GM19238 (cell line): Measurements from ENCODE around the gene PGF.

ENCODE experiments used
- DNase-seq: peaks from one replicate; pipeline ENCODE4 v3.0.0; 2011; ENCODE audit warnings: low spot score; ENCODE audit not compliant: insufficient read length

PGF gene

DNA sequence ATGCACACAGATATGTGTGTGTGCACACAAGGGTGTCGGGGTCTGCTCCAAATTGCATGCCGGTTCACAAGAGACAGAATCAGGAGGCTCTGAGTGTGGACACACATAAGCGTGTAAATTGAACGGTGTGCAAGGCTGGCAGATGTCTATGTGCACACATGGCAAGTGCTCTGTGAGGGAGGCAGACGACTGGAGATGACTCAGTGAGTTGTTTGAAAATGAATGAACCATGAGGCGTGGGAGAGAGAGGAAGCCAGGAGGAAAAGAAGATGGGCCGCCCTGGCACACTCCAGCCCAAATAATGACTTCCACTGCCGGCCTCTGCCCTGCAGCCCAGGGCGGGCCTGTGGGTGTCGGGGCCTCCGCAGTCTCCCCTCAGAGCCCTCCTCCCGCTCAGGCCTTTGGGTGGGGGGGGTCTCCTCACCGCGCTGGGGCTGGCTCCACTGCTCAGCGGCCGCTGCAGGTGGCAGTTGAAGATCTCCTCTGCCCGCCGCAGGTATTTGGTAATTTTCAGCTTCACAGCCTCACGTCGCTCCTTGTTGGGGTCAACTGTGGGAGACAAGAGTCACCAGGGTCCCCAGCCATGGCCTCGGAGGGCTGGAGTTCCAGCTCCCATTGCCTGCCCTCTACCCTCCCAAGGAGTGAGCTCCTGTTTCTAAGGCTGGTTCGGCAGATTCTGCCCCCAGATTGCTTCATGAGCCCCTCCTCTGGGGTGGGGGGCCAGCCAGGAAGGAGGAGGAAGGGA, 35.8 kb downstream of the PGF start:
- DNase-seq = no peak

DNA sequence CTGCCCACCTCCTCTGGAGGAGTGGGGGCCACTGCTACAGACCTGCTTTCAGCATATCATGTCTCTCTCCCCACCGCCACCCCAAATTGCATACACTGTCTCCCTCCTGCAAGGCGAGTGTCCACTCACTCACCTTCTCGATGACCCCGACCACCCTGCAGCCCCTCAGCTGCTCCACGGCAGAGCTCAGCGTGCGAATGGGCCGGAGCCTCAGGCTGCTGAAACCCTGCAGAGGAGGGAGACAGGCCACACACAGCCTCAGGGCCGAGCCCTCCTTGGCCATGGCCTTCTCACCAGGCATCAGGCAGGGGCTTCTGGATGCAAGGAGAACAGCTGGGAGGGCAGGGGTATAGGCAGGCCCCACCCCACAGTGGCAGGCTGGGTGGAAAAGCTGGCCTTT, 37.0 kb downstream of the PGF start:
- DNase-seq = no peak

DNA sequence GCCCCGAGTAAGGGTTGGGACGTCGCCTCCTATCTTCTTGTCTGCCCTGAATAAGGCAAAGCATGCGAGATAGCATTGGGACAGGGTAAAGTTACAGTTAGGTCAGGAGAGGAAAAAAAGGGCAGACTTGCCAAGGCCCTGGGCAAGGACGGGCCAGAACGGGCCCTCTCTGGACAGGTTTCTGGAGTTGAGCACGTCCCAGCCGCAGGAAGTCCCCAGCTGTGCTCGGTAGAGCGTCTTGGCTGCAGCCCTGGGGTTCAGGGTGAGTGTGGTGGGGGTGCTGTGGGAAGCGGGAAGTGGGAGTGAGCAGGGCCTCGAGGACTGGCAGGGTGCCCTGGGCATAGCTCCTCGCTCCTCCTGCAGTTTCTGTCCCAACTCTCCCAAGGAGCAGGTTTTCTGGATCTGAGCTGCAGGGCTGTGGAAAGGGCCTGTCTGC, 37.7 kb downstream of the PGF start:
- DNase-seq = no peak

DNA sequence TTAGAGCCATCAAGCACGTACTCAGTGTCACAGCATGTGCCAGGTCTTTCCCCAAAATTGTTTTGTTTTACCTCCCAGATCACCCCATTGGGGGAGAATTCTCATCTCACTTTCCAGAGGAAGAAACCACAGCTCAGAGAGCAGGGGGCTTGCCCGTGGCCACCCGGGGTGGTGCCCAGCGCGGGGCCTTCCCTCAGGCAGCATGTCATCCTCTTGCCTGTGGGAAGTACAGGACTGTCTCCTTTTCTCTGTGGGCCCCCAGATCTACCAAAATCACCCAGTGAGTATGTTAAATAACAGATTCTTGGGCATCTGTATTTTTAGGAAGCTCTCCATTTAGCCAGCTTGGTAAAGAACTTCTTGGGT, 38.2 kb downstream of the PGF start:
- DNase-seq = no peak

DNA sequence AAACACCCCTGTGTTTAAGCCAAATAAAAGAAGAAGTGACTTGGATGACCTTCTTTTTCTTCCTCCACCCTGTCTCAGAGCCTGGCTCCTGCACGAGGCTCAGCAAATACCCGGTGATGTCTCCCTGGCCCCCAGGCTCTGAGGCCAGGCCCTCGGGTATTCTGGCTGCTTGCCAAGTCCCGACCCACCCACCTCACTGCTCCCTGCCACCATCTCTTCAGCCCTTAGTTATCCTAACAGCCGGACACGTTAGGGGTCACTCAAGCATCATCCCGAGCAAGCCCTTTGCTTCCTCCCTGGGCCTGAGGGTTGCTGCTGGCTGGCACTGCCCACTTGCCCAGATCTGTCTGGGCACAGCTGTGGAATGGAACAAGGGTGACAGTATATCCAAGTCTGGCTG, 39.6 kb downstream of the PGF start:
- DNase-seq = no peak

DNA sequence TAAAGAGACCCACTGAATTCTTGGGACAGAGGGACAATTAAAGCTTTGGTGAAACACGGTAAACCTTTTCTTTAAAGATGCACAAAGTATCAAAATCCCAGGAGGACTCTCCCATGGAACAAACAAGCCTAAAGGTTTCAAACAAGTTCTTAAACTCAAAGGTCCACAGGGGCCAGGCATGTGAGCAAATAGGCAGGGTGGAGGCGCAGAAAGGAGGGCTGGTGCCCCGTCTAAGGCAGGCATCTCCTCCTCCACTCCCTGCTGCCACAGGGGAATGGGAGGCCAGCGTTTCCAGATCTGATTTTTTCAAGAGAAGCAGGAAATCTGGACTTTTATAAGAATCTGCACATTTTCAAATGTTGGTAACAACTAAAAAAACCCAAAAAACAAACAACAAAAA, 40.0 kb downstream of the PGF start:
- DNase-seq = no peak

DNA sequence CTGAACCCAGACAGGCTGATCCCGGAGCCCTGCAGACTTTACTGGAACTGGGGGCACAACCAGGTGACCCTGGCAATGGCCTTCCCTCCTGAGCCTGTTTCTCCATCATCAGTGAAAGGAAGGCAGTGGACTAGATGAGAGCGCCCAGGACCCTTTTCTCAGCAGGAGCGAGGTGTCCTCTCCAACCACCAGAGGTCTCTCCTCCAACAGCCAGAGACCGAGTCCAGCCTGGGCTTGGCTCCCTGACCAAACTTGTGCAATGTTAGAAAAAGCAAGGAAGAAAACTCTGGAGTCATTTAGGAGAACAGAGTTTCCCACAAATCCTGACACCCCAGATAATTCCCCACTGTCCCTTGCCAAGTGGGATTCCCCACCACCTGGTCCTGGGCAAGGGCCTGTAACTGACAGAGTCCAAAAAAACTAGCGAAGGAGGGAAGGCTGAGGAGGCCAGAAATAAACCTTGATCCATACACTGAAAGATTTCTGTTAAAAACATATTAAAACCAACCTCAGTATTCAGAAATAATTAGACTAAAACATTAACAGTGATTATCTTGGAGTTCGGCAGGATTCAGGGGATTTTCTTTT, 41.3 kb downstream of the PGF start:
- no peak for DNase-seq

DNA sequence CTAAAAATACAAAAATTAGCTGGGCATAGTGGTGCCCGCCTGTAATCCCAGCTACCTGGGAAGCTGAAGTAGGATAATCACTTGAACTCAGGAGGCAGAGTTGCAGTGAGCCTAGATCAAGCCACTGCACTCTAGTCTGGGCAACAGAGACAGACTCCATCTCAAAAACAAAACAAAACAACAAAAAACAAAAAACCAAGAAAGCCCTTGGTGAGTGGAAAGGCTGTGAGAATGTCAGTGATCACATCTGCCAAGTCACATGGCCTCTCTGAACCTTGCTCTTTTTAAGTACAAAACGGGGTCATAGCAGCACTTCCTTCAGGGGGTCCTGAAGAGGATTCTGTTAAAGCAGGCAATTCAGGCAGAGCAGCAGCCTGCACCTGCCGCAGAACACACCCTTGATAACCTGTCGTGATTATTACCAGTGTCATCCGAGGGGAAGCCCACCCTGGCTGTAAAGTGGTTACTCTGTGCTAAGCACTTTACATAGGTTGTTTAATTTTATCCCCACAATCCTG, 41.9 kb downstream of the PGF start:
- no peak for DNase-seq

DNA sequence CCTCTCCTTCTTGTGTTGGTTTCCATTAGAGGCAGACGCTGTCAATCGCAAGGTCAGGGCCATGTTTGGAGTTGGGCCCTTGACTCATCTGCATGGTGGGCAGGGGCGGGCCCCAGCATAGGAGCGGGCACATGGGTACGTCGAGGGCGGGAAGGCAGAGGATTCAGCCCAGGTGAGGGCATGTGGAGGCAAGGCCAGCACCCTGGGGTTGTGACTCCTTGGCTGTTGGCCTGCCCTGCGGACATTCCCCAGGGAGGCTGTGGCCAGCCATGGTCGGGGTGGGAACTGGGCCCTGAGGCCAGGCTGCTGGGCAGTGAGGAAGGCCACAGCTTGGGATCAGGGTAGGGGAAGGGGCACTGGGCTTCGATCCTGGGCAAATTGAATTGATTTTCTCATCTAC, 42.6 kb downstream of the PGF start:
- DNase-seq = no peak

DNA sequence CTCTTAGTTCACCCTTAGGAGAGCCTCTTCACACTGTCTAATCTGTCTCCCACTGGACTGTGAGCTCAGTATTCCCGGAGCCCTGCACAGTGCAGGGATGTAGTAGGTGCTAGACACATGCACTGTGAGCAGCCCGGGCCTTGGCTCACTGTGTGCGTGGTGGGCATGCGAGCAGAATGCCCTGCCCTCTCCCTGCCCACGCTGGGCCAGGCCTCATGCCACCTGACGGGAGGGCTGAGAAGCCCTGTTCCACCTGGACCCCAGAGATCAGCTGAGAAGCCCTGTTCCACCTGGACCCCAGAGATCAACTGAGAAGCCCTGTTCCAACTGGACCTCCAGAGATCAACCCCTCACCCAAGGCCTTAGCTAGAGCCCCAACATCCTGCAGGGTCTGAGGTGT, 43.3 kb downstream of the PGF start:
- no peak for DNase-seq

DNA sequence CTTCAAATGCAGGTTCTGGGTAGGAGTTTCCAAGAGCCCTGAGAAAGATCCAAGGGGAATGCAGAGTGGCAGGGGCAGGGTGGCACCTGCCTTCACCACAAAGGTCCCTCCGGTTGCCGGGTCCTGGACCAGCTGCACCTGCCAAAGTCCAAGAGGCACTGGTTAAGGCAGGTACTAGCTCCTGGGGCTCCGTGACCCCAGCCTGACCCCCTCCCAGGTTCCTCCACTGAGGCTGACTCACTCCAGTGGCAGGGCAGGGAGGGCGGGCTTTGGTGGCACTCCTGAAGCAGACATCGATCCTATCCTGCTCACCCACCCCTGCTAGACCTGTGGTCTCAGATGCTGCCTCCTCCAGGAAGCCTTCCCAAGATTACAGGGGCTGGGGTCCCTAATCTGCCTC, 43.7 kb downstream of the PGF start:
- DNase-seq = no peak

DNA sequence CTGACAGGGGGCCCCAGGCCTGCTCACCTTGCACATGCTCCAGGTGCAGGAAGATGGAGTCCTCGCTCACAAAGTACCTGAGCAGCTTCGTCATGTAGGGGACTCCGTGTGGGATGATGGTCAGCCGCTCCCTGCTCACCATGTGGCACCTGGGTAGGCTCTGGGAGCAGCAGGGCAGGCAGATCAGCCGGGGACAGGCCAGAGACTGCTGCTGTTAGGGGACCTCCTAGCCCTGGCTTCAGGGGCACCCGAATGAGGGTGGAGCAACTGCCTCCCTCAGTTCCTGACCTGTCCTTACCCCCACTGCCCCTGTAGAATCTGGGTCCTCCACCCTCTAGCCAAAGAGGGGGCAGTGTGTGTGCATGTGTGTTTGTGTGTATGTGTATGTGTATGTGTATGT, 44.2 kb downstream of the PGF start:
- DNase-seq = no peak

DNA sequence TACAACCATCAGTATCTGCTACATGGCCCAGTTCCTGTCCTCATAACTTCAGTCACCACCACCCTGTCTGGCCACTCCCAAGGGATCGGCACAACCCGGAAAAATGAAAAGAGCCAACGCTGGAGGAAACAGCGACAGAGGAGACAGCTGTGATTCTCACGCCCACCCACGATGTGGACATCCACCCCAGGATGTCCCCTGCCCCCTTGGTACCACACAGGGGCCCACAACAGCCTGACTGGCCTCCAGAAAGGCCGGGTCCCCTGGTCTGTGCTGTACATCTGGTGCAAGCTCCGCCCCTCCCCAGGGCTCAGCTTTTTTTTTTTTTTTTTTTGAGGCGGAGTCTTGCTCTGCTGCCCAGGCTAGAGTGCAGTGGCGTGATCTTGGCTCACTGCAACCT, 44.8 kb downstream of the PGF start:
- no peak for DNase-seq

DNA sequence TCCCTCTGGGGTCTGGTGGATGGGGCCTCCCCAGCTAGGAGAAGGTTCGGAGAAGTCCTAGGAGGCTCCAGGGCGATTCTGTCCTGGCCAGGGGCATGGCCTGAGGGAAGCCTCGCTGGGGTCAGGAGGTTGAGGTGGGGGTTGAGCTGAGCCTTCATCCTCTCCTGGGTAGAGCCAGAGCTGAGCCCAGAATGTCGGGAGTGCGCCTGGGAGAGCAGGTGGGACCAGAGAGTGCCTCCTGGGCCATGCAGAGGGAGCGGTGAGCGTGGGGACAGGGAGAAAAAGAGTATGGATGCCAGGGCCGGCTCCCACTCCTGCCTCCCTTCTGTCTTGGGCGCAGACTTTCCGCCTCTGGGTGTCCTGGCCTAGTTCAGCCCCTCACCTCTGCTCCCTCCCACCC, 45.5 kb downstream of the PGF start:
- DNase-seq = no peak

DNA sequence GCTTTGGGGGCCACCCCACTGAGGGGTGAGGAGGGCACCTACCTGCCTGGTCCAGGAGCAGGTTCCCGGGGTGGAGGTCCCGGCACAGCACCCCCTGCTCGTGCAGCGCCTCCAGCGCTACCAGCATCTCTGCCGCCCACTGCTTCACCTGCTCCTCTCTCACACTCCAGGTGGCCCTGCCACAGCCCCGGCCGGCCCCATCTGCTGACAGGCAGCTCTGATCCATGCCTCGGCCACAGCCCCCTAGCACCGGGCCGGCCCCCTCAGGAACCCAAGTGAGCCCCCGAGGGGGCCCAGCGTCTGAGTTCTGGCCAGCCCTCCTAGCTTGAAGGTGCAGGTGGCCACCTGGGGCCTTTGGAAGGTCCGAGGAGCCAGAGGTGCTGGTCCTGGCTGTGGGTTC, 45.9 kb downstream of the PGF start:
- no peak for DNase-seq

DNA sequence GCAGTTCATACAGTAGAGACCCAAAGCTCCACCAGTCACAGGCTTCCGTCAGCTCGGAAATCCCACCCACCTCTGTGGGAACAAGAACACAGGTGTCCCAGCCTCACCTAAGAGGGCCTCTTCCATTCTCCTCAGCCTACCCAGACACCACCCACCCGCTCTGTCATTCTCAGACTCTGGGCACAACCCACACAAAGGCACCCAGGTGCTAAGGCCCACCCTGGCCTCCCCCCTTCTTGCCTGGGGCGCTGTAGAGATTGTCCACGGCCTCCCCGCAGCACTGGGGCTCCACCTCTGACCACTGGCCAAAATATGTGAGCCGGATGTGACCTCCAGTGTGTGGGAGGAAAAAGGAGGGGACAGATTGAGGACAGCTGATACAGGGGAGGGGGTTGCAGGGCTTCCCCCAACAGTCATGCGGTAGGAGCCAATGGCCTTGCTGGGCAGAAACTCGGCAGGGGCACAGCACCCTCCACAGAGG, 46.5 kb downstream of the PGF start:
- DNase-seq = no peak

DNA sequence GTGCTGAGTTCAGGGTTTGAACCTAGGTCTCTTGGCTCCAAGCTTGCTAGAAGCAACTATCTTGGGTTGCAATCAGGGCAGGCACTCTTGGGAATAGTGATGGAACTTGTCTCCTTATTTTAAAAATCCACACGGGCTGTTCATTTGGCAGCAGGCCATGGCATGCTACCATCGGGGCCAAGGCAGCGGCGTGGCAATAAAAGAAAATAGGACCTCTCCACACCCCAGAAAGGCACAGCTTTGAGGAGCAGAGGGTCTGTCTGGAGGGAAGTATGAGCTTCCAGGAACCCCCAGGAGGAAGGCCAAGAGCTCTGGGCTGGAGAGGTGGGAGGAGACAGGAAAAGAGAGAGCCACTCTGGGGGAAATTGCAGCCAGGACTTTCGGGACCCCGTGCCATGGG, 47.7 kb downstream of the PGF start:
- no peak for DNase-seq

DNA sequence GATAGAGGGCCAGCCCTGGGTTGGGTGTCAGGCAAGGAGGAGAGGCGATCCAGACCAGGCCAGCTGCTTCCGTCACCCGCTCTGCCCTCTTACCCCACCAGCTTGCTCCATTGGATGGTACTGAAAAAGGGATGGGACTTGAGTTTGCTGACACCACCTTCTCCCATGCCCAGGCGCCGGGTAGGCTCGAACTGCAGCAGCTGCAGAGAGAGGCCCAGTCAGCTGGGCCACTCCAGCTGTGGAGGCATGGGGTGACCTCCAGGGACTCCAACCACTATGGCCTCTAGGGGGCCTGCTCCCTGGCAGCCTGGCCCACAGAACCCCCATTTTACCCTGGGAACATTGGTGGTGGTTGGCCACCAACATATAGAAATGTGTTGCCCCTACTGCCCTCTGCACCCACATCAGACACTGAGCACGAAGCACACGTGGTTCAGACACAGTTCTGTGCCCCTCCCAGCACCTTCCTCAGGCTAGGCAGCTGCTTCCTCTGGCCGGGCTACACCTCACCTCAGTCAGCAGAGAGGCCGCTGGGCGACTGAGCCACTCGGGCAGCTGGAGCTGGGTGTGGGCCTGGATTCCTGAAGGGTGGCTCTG, 48.4 kb downstream of the PGF start:
- DNase-seq = no peak

DNA sequence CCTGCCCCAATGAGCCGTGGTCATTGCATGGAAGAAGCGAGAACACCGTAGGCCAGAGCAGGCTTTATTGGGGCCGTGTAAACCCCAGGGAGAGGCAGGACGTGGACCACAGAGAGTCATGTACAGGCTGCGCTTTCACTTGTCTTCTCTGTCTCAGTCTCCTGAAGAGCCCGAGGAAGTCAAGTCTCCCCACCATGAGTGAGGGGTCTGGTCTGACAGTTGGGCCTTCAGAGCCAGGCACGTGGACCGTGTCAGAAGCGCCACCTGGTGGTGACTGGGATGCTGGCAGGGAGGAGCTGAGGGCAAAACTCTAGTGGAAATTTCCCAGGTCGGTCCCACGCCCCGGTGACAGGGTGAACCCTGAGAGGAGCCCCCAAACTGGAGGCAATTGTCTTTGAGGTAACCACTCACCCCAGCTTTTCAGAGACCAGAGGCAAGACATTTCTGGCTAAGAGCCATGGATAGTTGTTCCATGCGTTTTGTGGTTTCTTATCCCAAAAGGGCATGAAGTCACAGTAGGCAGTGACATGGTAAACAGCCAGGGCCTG, 49.7 kb downstream of the PGF start:
- peak; percentile 74 for DNase-seq

DNA sequence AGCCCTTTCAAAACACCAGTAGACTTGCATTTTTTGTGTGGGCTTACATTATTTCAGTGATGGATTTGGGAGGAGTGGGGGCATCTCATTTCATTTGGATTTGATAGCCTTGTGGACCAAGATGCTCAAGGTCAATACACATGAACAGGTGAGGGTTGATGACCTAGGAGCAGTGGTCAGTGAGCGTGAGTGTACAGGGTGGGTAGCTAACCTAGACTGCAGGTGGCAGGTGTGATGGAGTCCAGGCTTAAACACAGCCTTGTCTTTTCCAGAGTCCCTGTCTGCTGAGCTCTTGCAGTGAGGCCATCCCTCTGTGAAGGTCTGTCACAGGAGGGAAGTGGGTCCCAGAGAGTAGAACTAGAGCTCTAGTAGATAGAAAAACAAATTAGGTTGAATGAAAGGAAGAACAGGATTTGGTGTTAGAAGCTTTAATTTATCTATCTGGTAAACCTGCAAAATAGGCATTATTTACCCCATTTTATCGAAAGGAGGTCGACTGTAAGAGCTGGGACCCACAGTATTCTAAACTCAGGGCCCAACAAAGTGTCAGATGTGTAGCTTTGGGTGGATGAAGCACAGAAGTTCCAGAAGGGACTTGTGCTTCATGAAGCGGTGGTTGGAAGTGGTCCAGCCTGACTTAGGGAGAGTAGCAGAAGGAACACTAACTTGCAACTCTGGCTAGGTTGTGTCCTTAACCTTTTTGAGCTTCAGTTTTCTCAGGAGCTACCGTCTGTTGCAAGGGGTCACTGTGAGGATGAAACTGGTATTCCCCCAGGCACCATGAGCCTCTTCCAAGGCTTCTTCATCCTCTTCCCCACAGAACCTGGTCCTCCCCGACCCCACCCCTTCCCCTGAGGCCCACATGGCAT, 50.5 kb downstream of the PGF start:
- DNase-seq = no peak

DNA sequence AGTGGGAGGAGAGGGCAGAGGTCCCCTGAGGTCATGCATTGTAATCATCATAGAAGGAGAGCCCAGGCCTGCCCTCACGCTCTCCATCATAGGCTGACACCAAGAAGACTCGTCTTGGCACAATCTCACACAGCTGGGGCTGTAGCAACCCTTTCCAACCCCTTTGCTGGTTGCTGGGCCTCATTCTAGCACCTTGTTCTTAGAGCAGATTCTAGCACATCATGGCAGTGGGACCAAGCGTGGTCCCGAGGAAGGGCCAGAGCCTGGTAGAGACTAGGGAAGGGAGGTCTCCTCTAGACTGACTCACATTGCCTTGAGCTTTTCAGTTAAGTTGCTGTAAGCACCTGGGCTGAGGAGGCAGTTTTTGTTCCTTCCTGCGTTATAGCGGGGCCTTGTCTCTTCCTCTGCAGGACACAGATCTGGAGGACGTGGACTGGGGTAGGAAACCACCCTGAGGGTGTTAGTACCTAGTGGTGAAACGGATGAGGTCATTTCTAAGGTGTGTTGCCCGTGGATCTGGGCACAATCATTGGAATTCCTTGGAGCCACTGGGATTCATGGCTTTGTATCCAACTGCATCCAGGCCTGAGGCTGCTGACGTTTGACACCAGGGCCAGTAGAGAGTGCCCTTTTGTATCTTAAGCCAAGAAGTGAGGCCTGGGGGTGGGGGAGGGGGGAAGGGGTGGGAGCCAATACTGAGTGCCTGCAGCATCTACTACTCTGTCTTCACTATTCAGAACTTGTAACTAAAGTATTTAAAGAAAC, 52.3 kb downstream of the PGF start:
- no peak for DNase-seq
